DMS114 treated with DMSO at 0.1 percent for 48 hours (cell line): ENCODE results near the gene SFXN2.
"Not testable (repeated sequence)": the region's sequence is repeated elsewhere in the genome, so short reads cannot be mapped to it uniquely, and the experiment has no call there.

Experiments used
- DNase-seq: peaks from one replicate; lab custom pipeline; 2025; ENCODE audit not compliant: unreplicated experiment; lab: John Stamatoyannopoulos, UW

Gene SFXN2, protein sequence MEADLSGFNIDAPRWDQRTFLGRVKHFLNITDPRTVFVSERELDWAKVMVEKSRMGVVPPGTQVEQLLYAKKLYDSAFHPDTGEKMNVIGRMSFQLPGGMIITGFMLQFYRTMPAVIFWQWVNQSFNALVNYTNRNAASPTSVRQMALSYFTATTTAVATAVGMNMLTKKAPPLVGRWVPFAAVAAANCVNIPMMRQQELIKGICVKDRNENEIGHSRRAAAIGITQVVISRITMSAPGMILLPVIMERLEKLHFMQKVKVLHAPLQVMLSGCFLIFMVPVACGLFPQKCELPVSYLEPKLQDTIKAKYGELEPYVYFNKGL

DNA sequence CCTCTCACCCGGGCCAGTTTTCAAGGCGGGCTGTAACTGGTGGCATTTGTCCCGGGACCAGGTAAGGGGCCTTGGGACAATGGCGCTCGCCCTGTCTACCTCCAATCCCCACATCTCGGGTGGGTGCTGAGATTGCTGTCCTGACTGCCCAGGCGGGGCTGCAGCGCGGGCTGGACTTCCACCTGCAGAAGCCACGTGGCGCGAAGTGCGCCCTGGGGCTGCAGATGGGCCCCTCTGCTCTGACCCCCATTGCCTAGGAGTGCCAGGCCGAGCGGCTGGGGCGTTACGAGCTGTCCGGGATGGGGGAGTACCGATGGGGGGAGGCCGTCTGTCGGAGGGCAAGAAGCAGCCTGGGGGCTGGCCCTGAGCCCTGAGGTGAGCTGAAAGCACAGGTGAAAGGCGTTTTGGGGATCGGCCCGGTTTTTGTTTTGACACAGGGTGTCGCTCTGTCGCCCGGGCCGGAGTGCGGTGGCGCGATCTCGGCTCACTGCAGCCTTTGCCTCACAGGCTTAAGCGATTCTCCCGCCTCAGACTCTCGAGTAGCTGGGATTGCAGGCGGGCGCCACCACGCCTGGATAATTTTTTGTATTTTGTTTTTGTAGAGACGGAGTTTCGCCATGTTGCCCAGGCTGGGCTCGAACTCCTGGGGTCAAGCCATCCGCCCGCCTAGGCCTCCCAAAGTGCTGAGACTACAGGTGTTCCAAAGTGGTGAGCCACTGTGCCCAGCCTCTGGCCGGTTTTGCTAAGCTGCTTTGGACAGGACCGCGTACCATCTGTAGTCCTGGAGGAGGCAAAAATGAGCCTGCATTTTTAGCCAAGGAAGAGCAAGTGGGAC, at the start of gene SFXN2:
SFXN2 (plus strand) TSS at position 16 of the 835 bp plus-strand sequence. CDS start 12,001 bp downstream, outside the sequence.
- no peak for DNase-seq

DNA sequence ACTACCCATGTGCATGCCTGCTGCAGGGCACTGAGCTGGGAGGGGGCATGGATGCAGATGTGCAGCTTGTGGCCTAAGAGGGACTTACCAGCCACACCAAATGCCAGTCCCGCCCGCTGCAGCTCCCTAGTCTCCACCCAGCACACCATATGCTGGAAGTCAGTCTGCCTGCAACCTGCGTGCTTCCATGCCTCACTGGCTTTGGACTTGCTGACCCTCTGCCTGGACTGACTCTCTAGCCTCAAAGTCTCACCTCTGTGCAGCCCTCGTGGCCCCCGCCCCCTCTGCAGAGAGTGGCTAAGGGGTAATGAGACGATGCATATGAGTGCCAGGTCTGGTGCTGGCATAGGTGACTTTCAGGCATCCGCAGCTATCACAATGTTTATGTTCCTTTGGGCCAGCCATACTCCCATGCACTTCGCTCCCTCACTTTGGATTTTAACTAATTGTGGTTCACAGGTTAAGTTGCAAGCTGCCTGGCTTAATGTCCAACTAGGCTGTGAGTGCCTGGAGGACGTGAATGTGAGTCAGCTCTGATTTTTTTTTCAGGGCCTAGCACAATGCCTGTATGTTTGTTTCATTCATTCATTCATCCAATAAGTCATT, 48.4 kb upstream of the SFXN2 start:
- no peak for DNase-seq

DNA sequence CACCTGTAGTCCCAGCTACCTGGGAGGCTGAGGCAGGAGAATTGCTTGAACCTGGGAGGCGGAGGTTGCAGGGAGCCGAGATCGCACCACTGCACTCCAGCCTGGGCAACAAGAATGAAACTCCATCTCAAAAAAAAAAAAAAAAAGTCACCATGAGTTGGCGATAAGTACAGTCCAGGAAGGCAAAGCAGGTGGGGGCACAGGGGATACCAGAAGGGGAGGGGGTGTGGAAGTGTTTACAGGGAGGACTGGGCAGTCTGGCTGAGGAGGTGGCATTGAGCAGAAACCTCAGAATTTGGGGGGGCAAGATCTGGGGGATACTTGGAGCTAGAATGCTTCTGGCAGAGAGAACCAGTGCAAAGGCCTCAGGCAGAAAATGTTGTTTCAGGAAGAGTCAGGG, 47.0 kb upstream of the SFXN2 start:
- not testable (repeated sequence) for DNase-seq

DNA sequence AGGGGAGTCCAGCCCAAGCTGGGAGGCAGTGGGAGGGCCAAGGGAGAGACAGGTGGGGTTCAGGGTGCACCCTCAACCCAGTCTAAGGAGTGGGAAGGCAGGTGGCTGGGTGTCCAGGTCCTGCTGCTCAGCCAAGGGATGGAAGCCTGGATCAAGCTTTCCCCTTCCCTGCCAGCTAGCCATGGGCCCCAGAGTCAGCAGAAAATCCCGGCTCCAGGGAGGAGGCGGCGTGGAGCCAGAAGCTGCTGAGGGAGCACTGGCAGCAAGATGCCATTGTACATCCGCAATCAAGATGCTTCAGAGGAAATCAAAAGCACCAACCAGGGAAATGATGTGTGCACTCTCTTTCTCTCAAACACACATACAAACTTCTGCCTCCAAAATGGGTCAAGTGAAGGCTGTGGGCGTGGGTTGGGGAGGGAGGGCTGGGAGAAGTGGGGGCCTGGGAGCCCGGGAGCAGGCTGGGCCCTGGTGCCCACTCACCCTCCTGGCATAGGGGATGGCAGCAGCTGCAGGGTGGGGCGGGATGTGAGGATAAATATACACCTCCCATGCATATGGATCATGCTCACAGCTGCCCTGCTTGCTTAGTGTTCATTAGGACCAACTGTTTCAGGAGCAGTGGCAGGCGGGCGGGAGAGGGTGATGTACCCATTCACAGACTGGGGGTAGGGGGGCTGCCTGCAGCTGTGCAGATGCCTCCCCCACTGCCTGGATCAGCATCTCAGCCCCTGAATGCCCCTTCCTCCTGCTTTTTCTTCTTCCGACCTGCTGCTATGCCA, 45.9 kb upstream of the SFXN2 start:
- no peak for DNase-seq

DNA sequence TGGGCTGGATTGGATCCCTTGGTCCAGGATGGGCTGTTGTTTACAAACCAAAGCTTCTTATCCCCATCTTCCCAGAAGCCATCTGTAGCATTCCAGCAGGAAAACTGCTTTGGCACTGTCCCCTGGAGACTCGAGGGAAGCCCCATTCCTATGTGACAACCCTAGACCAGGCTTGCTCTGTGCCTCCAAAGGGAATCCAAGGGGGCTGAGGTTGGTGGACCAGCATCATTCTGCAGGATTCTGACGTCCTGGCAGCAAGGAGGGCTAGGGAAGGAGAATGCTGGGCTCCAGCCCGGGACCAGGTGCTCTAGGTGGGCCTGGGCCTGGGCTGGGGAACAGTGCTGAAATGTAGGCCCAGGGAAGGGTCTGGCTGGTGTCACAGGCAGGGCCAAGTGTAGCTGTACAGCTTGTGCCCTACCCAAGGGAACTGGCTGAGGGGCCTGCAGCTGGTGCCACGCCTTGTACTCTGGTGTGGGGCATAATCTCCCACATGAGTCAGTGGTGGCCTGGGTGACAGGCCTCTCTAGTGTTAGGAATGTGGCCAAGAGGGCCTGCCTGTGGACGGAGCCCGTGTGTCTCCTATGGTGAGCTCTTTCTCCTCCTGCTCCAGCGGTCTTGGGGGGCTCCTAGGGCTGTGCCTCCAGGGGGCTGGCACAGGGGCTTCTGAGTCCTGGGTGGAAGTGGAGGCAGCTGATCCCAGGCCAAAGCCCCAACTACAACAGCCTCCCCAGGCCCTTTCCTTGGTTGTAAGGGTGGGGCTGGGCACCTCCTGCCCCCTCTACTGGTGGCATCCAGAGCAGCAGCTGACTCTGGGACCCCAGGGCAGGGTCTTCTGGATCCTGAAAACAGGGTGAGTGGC, 45.0 kb upstream of the SFXN2 start:
- DNase-seq = no peak

DNA sequence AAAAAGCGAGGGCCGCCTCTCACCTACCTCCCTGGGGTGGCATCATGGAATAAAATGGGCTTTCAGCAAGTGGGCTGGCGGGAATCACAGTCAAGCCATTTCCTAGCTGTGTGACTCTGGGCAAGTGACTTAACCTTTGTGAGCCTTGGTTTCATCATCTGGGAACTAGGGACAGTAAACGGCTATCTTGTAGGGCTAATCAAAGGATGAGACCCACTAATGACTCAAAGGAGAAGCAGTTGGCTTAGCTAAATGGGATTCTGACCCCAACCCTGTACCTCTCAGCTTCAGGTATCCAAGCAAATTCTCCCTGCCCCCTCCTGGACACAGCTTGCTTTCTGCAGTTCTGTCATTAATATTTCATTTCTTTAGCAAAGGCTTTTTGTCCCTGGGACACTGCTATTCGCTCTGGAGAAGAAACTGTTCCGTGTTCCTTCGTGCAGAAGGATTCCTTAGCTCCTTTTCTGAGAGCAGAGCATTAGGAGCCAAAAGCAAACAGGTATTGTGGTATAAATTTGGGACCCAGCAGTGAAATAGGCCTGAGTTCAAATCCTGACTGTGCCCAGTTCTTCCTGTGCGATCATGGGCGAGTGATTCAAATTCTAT, 44.3 kb upstream of the SFXN2 start:
- DNase-seq = no peak

DNA sequence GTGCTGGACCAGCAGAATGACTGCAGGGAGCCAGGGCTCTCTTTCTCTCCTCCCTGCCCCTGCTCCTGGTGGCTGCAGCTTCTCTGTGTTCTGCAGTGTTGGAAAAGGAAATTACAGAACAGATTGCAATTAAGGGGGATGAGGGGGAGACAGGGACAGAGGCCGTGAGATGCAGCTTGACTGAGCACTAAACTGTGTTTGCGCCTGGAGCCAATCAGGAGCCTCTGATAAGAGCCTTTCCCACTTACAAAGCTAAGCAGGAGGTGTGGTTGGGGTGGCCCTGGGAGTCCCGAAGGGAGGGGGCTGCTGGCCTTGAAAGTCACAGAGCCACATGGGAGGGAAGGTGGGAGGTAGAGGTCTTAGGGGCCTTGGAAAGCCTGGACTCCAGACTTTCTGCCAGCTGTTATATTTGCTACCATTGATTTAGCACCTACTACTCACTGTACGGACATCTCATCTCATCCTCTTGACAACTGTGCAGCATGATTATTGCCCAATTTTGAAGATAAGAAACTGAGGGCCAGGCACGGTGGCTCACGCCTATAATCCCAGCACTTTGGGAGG, 43.5 kb upstream of the SFXN2 start:
- DNase-seq = no peak

DNA sequence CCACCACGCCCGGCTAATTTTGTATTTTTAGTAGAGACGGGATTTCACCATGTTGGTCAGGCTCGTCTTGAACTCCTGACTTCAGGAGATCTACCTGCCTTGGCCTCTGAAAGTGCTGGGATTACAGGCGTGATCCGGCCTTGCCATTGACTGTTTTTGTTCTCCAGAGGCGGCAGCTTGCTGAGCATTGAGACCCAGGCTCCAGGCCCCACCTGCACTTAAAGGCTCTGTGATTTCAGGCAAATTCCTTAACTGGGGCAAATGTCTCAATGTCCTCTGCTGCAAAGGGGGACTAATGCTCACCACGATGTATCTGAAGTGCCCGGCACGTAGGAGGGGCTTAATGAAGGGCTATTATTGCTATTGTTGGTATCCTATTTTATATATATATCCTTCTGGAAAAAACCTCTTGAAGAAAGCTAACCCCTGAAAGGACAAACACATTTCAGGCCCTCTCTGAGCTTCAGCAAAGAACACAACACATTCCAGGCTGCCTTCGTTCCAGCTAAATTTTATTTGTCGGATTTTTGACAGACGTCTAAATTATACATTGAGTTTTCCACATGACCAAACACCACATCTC, 41.1 kb upstream of the SFXN2 start:
- DNase-seq = no peak

DNA sequence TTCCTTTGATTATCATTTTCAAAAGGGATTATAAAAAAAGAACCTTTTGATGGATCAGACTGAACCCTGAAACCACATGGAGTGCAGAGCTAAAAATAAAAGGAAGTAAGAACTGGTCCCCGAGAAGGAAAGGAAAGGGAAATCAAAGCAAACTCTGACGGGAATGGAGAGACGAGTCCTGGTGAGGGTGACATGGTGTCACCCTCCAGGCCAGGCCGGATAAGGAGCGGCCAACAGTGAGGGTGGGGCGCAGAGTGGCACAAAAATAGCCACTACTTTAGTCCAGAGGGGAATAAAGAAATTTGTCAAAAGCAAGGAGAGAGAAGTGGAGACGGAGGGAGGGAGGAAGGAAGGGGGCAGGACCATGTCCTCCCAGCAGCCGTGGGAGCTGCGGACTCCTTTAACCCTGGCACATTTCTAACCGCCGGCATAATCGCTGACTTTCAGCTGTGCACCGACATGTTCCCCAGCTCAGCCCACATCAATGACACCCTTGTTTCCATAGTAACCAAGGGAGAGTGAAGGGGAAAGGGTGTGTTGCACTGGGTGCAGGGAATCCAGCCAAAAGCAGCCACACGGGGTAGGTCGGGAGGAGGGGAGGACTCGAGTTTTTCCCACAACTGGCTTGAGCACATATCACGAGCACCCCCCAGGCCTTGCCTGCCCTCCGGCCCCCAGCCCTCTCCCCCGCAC, 40.5 kb upstream of the SFXN2 start:
- DNase-seq = no peak

DNA sequence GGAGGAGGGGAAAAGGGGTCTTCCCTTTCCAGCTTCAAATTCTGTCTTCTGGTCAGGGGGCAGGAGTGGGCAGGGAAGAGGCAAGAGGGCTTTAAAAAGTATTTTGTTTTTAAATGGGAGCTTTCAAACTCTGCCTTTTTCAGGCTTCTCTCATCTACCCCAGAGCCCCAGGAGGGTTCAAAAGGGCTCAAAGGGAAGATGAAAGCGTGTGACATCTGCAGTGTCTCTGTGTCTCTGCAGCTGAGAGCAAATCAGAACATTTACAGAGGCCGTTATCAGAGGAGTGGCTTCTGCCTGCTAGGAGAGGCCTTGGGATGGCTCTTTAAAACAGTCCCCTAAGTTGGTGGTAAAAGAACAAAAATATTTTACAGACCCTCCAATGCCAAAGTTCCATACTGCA, 39.9 kb upstream of the SFXN2 start:
- no peak for DNase-seq

DNA sequence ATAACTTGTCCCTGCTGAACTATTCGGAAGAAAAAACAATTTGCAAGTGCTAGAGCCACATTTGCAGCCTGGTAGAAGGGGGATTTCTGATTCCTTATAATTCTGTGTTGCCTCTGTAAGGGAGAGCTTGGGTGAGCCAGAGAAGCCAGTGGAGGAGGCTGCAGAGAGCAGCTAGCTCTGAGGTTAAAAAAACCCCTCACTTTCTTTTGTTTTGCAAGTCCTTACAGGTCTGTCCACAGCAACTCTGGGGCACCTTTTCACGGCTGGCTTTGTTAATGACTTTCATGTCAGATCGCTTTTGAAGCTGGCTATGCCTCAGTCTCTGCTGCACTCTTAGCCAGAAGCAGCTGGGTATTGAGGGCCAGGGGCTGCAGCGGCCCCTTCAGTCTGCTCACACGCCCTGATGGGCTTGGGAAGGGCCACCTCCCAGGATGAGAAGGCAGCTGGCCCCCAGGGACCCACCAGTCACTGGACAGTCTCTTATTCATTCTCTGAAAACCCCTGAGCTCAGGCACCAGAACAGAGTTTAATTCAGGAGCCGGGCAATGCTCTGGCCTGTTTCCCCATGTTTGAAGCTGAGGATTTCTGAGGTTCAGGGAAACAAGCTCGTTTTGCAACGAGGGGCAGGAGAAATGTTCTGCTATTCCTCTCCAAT, 39.3 kb upstream of the SFXN2 start:
- no peak for DNase-seq

DNA sequence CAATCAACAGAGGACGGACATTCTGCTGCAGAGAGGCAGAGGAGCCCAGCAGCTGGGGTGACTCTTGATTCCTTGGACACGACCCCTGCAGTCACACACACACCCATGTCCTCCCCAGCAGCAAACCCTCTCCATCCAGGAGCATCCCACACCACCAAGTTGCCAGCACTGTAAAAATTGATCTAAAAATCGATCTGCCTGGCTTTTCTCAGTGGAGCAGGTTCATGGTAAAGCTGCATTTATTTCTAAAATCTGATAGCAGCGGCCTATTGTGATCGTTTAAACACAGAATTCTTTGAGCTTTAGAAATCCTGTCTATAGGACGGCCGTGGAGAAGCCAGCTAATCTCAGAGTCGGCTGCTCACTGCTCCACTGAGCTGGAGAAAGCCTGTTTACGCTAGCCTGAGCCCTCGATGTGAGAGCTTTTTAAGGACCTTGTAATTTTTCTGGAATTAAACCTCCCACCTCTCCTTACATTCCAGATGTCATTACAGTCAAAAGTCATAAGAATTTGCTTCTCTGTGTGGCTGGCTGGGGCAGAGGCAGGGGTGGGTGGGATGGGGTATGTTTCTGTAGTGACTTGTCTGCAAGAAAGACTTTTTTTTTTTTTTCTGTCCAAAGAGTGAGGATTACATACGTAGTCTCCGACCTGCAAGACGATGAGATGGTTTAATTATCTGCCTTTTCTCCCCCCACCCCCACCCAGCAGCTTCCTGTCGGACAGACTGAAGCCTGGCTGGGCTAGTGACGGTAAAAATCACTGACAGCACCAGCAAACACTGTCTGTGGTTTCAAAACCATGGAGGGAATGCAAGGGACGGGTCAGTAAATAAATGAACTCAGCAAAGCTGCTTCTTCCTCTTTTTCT, 38.5 kb upstream of the SFXN2 start:
- no peak for DNase-seq

DNA sequence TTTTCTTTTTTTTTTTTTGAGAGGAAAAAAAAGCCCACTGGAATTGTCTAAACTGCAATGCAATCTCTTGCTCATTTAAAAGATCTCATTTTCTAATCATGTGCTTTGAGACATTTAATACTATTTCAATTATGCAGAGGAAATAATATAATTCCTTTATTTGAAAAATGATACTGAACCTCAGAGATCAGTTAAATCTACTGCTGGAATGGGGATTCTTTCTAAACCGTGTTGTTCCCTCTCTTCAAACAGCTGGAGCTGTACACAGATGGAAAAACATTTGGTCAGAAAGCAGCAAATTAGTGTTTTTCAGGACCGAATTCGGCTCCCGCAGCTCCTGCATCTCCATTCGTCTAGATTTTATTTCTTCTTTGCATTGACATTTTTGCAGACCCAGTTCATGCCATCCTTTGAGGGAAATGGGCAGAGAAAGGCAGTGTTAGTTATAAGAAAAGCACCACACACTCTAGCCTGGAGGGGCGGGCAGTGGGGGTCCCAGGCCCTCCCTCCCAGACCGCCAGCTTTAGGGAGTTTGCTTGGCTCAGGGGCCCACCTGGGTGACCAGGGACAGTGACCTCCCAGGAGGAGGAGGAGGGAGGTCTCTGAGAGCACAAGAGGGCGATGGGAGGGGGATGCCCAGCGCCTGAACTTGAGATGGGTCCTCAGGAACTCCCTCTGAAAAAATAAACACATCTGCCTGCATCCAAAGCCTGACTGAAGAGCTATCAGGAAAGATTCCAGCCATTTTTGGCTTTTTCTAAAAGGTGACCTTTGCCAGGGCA, 37.7 kb upstream of the SFXN2 start:
- no peak for DNase-seq

DNA sequence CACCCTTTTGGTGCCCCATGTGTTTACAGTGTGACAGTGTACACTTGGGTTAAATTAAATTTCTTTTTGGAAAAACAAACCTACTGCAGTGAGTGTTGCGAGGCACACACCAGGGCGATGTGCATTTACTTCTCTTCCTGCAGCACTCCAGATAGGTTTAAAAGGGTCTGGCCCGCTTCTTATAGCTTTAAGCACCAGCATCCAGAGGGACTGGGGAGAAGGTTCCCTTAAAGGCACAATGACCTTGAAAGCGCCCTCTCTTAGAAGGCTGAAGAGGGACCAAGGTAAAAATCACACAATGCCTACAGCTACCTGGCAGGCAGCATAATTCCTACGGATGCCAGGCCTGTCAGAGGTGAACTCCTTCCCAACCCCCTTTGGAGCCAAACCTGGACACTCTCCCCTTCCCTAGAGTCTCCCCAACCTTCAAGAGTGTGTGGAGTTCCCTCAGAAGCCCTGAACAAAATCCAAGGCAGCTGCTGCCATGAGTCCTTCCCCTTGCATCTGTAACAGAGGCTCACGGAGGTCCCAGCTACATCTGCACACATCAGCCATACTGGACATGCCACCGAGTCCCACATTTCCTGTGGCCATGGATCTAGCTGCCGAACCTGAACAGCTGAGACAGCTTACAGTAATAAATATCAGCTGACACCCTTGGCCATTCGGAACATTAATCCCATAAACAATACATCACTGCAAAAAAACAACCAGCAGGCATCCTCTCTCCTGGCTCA, 36.9 kb upstream of the SFXN2 start:
- DNase-seq = no peak

DNA sequence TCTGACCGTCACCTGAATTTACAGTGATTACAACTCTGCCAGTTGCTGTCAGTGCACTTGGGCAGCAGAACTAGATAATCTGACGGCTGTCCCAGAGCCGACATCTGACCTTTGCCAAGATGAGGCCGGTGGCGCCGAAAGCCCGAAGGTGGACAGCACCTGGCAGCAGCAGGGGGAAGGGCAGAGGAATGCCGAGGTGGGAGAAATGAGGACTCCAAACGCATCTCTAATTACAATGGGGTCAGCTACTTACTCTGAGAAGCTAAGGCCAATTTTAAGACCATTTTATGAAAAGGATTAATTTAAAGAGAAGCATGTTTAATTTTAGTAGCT, 36.4 kb upstream of the SFXN2 start:
- DNase-seq = no peak

DNA sequence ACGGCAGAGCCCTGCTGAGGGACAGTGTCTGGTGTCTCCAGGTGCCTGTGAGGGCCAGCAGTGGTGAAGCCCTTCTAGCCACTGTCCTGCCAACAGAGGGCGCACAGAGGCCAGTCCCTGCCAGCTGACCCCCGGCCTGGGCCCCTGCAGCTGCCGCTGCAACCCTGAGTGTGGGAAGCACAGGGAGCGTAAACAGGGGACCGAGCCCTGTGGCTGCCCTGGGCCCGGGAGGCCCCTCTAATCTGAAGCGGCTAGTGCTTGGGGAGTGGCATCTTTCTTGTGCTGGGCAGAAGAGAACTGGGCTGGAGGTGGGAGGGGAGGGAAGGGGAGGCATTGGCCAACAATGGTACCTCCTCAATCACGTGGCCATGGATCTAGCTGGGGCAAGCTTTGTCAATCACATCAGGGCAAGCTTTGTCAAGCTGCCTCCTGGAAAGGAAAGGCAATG, 35.6 kb upstream of the SFXN2 start:
- no peak for DNase-seq
